Tibial nerve (tissue), 4 donors: ENCODE data around the gene ITIH4.

Experiments used
- CTCF ChIP-seq, 5 experiments: fragments of 200-600 bp in 3 of 5; fragments of 450-650 bp in 2 of 5; sonication (generic) in 3 of 5; IDR thresholded peaks; one replicate each; pipeline ENCODE4 v1.5.1; 2016 to 2019; ENCODE audit warnings: antibody characterized with exemption in 5 of 5, mild to moderate bottlenecking in 3 of 5, moderate library complexity in 2 of 5
- EP300 ChIP-seq, 2 donors: sonication (generic); formaldehyde crosslinking; IDR thresholded peaks; one replicate each; pipeline ENCODE4 v1.6.1; 2017; ENCODE audit warnings: antibody characterized with exemption in 2 of 2, mild to moderate bottlenecking in 1 of 2
- POLR2A ChIP-seq, 2 donors: fragments of 450-650 bp; IDR thresholded peaks; one replicate each; pipeline ENCODE4 v1.6.1; 2017; ENCODE audit warnings: antibody characterized with exemption in 2 of 2, mild to moderate bottlenecking in 2 of 2, moderate library complexity in 2 of 2

GRCh38 chr3:52790337-52790736, 40.1 kb downstream of the ITIH4 start:
- TF ChIP-seq CTCF (IDR thresholded peaks at IDR 0.05): no peak
- TF ChIP-seq POLR2A (IDR thresholded peaks at IDR 0.05): no peak
- TF ChIP-seq EP300 (IDR thresholded peaks at IDR 0.05): no peak
